SK-N-SH treated with all-trans-retinoic acid at 6 μM for 48 hours (cell line): ENCODE data around the gene TTC23L.

Source experiments
- ATAC-seq: fragments of 200-7000 bp; cut with Tn5 transposase; 3 replicates; pipeline ENCODE4 v1.9.1; 2020; ENCODE audit warnings: mild to moderate bottlenecking, moderate library complexity
- ARNTL ChIP-seq: fragments of 450-650 bp; formaldehyde crosslinking; IDR thresholded peaks from 2 replicates; pipeline ENCODE4 v1.5.0; 2020; ENCODE audit warnings: low read depth, mild to moderate bottlenecking, moderate library complexity, borderline replicate concordance
- BACH2 ChIP-seq: fragments of 250-450 bp; sonication (Bioruptor Pico); IDR thresholded peaks from 2 replicates; pipeline ENCODE4 v1.9.0; 2021; ENCODE audit warnings: mild to moderate bottlenecking, borderline replicate concordance
- CSDC2 ChIP-seq: fragments of 250-450 bp; sonication (Bioruptor Pico); IDR thresholded peaks from 2 replicates; pipeline ENCODE4 v1.5.0; 2020; ENCODE audit warnings: mild to moderate bottlenecking, moderate library complexity
- ESRRG ChIP-seq: fragments of 250-450 bp; sonication (Bioruptor Pico); IDR thresholded peaks from 2 replicates; pipeline ENCODE4 v1.6.1; 2021; ENCODE audit warnings: mild to moderate bottlenecking
- GLIS3 ChIP-seq: fragments of 250-450 bp; sonication (Bioruptor Pico); IDR thresholded peaks from 2 replicates; pipeline ENCODE4 v1.5.0; 2020; ENCODE audit warnings: mild to moderate bottlenecking, moderate library complexity
- ISL1 ChIP-seq: fragments of 250-450 bp; sonication (Bioruptor Pico); IDR thresholded peaks from 2 replicates; pipeline ENCODE4 v2.1.2; 2022; ENCODE audit warnings: mild to moderate bottlenecking, moderate library complexity
- OSR1 ChIP-seq: fragments of 250-450 bp; sonication (Bioruptor Pico); IDR thresholded peaks from 2 replicates; pipeline ENCODE4 v1.8.0; 2022; ENCODE audit warnings: moderate library complexity, mild to moderate bottlenecking, inconsistent platforms
- PPARA ChIP-seq: fragments of 250-450 bp; sonication (Bioruptor Pico); IDR thresholded peaks from 2 replicates; pipeline ENCODE4 v1.5.0; 2020; ENCODE audit warnings: mild to moderate bottlenecking, borderline replicate concordance
- RARB ChIP-seq: fragments of 250-450 bp; sonication (Bioruptor Pico); IDR thresholded peaks from 2 replicates; pipeline ENCODE4 v1.8.0; 2021; ENCODE audit warnings: mild to moderate bottlenecking, moderate library complexity
- SNAI2 ChIP-seq: fragments of 250-450 bp; sonication (Bioruptor Pico); IDR thresholded peaks from 2 replicates; pipeline ENCODE4 v1.5.0; 2020; ENCODE audit warnings: mild to moderate bottlenecking, moderate library complexity
- TCF4 ChIP-seq: fragments of 250-450 bp; sonication (Bioruptor Pico); IDR thresholded peaks from 2 replicates; pipeline ENCODE4 v1.8.0; 2021; ENCODE audit warnings: mild to moderate bottlenecking, moderate library complexity, borderline replicate concordance
- TOX ChIP-seq: fragments of 250-450 bp; sonication (Bioruptor Pico); IDR thresholded peaks from 2 replicates; pipeline ENCODE4 v1.8.0; 2021; ENCODE audit warnings: mild to moderate bottlenecking, moderate library complexity, borderline replicate concordance
- ZC3H10 ChIP-seq: fragments of 250-450 bp; sonication (Bioruptor Pico); IDR thresholded peaks from 2 replicates; pipeline ENCODE4 v1.5.1; 2021; ENCODE audit warnings: mild to moderate bottlenecking, moderate library complexity
- ZFP3 ChIP-seq: fragments of 250-450 bp; sonication (Bioruptor Pico); IDR thresholded peaks from 2 replicates; pipeline ENCODE4 v1.5.0; 2020; ENCODE audit warnings: mild to moderate bottlenecking, moderate library complexity
- ZFP30 ChIP-seq: fragments of 450-650 bp; formaldehyde crosslinking; IDR thresholded peaks from 2 replicates; pipeline ENCODE4 v1.5.0; 2022; ENCODE audit warnings: mild to moderate bottlenecking, moderate library complexity
- ZNF565 ChIP-seq: fragments of 450-650 bp; formaldehyde crosslinking; conservative IDR thresholded peaks from 2 replicates; pipeline ENCODE4 v1.5.0; 2020; ENCODE audit warnings: low read depth, mild to moderate bottlenecking, moderate library complexity
- ZNF70 ChIP-seq: fragments of 450-650 bp; formaldehyde crosslinking; IDR thresholded peaks from 2 replicates; pipeline ENCODE4 v1.5.0; 2020; ENCODE audit warnings: mild to moderate bottlenecking, moderate library complexity
- ZNF8 ChIP-seq: fragments of 450-650 bp; formaldehyde crosslinking; IDR thresholded peaks from 2 replicates; pipeline ENCODE4 v1.5.0; 2020; ENCODE audit warnings: mild to moderate bottlenecking, moderate library complexity
- TF ChIP-seq, protein P1 (sequence below): fragments of 250-450 bp; sonication (Bioruptor Pico); IDR thresholded peaks from 2 replicates; pipeline ENCODE4 v1.8.0; 2021; ENCODE audit warnings: low read depth, mild to moderate bottlenecking, moderate library complexity, borderline replicate concordance
- TF ChIP-seq, protein P2 (sequence below): fragments of 250-450 bp; sonication (Bioruptor Pico); IDR thresholded peaks from 2 replicates; pipeline ENCODE4 v1.8.0; 2020; ENCODE audit warnings: mild to moderate bottlenecking, moderate library complexity, borderline replicate concordance
- TF ChIP-seq, protein P3 (sequence below): fragments of 250-450 bp; sonication (Bioruptor Pico); IDR thresholded peaks from 2 replicates; pipeline ENCODE4 v1.5.0; 2020; ENCODE audit warnings: mild to moderate bottlenecking, moderate library complexity
- TF ChIP-seq, protein P4 (sequence below): fragments of 250-450 bp; sonication (Bioruptor Pico); IDR thresholded peaks from 2 replicates; pipeline ENCODE4 v1.5.1; 2020; ENCODE audit warnings: low read depth, mild to moderate bottlenecking, moderate library complexity

TTC23L gene

DNA sequence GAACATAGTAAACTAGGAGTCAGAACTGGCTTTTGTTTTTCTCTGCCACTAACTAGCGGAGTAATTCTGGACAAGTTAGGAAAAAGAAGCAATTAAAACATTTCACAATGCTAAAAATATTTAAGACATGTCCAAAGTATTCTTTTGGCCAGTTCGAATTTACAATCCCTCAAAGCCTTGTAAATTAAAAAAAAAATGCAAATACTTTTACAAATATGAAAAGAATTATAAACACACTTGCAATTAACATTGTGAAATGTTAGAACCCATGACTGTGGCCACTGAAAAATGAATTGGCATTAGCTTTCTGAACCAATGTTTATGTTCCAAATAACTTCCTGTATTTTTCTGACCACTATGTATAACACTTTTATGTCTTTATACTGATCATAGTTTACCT lies 74.1 kb downstream of the TTC23L start:
- ATAC-seq, result no peak
- TF ChIP-seq TCF4 (no peak), GLIS3 (CRISPR knock-in tag) (no peak), CSDC2 (CRISPR knock-in tag) (no peak), ZNF8 (CRISPR knock-in tag) (no peak), ZFP3 (CRISPR knock-in tag) (no peak), PPARA (no peak), ISL1 (CRISPR knock-in tag) (no peak), SNAI2 (no peak), ESRRG (CRISPR knock-in tag) (no peak), OSR1 (no peak), TOX (CRISPR knock-in tag) (no peak), ZNF565 (CRISPR knock-in tag) (no peak), ZC3H10 (no peak), RARB (no peak)
- TF ChIP-seq, protein P1, sequence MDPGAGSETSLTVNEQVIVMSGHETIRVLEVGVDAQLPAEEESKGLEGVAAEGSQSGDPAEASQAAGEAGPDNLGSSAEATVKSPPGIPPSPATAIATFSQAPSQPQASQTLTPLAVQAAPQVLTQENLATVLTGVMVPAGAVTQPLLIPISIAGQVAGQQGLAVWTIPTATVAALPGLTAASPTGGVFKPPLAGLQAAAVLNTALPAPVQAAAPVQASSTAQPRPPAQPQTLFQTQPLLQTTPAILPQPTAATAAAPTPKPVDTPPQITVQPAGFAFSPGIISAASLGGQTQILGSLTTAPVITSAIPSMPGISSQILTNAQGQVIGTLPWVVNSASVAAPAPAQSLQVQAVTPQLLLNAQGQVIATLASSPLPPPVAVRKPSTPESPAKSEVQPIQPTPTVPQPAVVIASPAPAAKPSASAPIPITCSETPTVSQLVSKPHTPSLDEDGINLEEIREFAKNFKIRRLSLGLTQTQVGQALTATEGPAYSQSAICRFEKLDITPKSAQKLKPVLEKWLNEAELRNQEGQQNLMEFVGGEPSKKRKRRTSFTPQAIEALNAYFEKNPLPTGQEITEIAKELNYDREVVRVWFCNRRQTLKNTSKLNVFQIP (CRISPR knock-in tag), result no peak
- TF ChIP-seq, protein P2, sequence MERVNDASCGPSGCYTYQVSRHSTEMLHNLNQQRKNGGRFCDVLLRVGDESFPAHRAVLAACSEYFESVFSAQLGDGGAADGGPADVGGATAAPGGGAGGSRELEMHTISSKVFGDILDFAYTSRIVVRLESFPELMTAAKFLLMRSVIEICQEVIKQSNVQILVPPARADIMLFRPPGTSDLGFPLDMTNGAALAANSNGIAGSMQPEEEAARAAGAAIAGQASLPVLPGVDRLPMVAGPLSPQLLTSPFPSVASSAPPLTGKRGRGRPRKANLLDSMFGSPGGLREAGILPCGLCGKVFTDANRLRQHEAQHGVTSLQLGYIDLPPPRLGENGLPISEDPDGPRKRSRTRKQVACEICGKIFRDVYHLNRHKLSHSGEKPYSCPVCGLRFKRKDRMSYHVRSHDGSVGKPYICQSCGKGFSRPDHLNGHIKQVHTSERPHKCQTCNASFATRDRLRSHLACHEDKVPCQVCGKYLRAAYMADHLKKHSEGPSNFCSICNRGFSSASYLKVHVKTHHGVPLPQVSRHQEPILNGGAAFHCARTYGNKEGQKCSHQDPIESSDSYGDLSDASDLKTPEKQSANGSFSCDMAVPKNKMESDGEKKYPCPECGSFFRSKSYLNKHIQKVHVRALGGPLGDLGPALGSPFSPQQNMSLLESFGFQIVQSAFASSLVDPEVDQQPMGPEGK (CRISPR knock-in tag), result no peak
- TF ChIP-seq, protein P3, sequence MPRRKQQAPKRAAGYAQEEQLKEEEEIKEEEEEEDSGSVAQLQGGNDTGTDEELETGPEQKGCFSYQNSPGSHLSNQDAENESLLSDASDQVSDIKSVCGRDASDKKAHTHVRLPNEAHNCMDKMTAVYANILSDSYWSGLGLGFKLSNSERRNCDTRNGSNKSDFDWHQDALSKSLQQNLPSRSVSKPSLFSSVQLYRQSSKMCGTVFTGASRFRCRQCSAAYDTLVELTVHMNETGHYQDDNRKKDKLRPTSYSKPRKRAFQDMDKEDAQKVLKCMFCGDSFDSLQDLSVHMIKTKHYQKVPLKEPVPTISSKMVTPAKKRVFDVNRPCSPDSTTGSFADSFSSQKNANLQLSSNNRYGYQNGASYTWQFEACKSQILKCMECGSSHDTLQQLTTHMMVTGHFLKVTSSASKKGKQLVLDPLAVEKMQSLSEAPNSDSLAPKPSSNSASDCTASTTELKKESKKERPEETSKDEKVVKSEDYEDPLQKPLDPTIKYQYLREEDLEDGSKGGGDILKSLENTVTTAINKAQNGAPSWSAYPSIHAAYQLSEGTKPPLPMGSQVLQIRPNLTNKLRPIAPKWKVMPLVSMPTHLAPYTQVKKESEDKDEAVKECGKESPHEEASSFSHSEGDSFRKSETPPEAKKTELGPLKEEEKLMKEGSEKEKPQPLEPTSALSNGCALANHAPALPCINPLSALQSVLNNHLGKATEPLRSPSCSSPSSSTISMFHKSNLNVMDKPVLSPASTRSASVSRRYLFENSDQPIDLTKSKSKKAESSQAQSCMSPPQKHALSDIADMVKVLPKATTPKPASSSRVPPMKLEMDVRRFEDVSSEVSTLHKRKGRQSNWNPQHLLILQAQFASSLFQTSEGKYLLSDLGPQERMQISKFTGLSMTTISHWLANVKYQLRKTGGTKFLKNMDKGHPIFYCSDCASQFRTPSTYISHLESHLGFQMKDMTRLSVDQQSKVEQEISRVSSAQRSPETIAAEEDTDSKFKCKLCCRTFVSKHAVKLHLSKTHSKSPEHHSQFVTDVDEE (CRISPR knock-in tag), result no peak

DNA sequence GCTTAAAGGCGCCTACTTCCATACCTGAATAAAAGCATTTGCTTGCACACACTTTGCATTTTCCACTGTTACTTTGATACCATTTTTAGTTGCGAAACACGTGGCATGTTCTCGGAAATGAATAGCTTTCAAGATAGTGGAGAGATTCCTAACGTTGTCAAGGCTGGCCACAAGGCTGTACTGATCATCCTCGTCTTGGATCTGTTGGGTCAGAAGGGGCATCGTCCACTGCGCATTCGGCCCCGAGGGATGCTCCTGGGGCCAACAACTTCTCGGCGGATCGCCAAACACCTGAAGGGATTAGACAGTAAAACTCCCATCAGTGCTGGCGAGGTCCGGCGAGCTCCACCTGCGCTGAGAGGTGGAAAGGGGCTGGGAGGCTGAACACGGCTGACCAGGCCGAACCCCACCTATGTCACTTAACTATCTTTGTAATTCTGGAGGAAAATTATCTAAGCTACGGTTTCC lies 75.7 kb downstream of the TTC23L start:
- no peak for TF ChIP-seq BACH2 (CRISPR knock-in tag)
- no peak for TF ChIP-seq TOX (CRISPR knock-in tag)
- no peak for TF ChIP-seq CSDC2 (CRISPR knock-in tag)
- no peak for TF ChIP-seq ZFP30 (CRISPR knock-in tag)
- TF ChIP-seq, protein P2 (CRISPR knock-in tag), result no peak
- TF ChIP-seq, protein P3 (CRISPR knock-in tag), result no peak
- no peak for TF ChIP-seq ESRRG (CRISPR knock-in tag)
- TF ChIP-seq ZNF70, result no peak
- TF ChIP-seq ZC3H10, result no peak
- TF ChIP-seq PPARA, result no peak
- no peak for TF ChIP-seq ZNF8 (CRISPR knock-in tag)
- TF ChIP-seq, protein P4, sequence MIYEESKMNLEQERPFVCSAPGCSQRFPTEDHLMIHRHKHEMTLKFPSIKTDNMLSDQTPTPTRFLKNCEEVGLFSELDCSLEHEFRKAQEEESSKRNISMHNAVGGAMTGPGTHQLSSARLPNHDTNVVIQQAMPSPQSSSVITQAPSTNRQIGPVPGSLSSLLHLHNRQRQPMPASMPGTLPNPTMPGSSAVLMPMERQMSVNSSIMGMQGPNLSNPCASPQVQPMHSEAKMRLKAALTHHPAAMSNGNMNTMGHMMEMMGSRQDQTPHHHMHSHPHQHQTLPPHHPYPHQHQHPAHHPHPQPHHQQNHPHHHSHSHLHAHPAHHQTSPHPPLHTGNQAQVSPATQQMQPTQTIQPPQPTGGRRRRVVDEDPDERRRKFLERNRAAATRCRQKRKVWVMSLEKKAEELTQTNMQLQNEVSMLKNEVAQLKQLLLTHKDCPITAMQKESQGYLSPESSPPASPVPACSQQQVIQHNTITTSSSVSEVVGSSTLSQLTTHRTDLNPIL (CRISPR knock-in tag), result no peak
- no peak for TF ChIP-seq ARNTL (CRISPR knock-in tag)
- no peak for TF ChIP-seq TCF4
- TF ChIP-seq GLIS3 (CRISPR knock-in tag), result no peak
- peak; percentile 35 for ATAC-seq
